Activated CD4-positive, CD25-positive, alpha-beta regulatory T cell treated with anti-CD3 and anti-CD28 coated beads, Interleukin-2, amount 50 U/mL, for 72 hours (primary cell): ENCODE data around the gene CAMKV.
A peak's percentile ranks its signal among the peaks of the same experiment; 100 is the strongest.
"Not testable (repeated sequence)": the region's sequence is repeated elsewhere in the genome, so short reads cannot be mapped to it uniquely, and the experiment has no call there.

Experiments used
- DNase-seq: peaks from one replicate; pipeline ENCODE4 v3.0.0; 2021

CAMKV gene, protein sequence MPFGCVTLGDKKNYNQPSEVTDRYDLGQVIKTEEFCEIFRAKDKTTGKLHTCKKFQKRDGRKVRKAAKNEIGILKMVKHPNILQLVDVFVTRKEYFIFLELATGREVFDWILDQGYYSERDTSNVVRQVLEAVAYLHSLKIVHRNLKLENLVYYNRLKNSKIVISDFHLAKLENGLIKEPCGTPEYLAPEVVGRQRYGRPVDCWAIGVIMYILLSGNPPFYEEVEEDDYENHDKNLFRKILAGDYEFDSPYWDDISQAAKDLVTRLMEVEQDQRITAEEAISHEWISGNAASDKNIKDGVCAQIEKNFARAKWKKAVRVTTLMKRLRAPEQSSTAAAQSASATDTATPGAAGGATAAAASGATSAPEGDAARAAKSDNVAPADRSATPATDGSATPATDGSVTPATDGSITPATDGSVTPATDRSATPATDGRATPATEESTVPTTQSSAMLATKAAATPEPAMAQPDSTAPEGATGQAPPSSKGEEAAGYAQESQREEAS

GRCh38 chr3:49869525-49870126, at the start of gene CAMKV:
Gene CAMKV, minus strand, starts transcription at chr3:49869906. Its CDS starts 7,518 bp downstream, at chr3:49862388.
- DNase-seq = no peak

GRCh38 chr3:49917806-49918590, 48.3 kb upstream of the CAMKV start:
- DNase-seq = not testable (repeated sequence)

DNA sequence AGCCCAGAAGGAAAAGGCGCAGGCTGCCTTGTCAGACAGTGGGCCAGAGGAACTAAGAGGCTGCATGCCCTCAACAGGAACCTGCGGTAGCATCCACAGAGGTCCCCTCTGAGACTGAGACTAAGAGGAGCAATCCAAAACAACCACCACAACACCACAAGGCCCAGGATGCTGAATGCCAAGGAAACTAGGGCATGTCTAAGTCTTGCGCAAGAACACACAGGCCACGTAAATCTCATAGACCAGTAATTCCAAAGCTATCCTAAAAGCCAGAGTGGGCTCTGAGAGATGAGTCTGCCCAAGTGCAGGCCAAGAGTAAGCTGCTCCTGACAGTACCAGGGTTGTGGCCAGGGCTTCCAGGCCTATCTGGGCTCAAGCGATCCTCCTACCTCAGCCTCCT, 47.0 kb upstream of the CAMKV start:
- DNase-seq = no peak

DNA sequence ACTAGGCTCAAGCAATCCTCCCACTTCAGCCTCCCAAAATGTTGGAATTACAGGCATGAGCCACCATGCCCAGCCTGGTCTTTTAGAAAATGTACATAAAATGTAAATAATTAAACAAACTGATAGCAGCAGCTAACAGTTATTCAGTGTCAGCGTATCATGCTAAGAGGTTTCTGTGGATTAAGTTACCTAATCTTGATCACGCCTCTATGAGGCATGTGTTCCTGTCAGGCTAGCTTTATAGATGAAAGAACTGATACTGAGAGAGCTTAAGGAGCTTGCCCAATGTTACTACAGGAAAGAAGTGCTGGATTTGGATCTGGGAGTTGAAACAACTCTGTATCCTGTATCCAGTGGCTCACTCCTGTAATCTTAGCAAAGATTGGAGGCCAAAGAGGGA, 45.2 kb upstream of the CAMKV start:
- DNase-seq = no peak

- DNase-seq = no peak
These were observed 43.2 kb upstream of the CAMKV start for GRCh38 chr3:49912881-49913281.

DNA sequence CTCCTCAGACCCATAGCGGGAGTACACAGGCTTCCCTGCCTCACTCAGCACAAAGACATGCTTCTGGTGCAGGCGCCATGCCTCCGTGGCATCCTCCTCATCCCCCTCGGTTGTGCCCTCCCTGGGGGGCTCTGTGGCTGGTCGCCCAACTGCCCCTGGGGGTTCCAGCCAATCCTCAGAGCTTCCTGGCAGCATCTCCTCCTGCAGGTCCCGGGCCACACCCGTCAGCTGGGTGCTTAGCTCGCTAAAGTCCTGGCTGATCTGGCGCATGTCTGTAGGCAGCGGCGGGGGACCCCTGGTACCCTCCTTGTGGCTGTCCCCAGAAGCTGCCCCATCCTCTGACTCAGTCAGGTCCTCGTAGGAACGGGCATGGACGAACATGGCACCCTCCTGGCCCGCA, 41.9 kb upstream of the CAMKV start:
- DNase-seq = no peak

DNA sequence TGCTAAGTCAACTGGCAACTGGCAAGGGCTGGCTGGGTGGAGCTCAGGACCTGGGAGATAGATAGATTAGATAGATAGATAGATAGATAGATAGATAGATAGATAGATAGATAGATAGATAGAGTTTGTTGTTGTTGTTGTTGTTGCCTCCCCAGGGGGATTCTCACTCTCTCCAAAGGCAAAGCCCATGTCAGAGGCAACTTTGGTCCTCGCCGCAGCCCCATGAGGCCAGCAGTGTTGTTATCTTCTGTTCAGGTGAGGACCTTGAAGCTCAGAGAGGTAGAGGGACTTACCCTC, 41.4 kb upstream of the CAMKV start:
- no peak for DNase-seq

DNA sequence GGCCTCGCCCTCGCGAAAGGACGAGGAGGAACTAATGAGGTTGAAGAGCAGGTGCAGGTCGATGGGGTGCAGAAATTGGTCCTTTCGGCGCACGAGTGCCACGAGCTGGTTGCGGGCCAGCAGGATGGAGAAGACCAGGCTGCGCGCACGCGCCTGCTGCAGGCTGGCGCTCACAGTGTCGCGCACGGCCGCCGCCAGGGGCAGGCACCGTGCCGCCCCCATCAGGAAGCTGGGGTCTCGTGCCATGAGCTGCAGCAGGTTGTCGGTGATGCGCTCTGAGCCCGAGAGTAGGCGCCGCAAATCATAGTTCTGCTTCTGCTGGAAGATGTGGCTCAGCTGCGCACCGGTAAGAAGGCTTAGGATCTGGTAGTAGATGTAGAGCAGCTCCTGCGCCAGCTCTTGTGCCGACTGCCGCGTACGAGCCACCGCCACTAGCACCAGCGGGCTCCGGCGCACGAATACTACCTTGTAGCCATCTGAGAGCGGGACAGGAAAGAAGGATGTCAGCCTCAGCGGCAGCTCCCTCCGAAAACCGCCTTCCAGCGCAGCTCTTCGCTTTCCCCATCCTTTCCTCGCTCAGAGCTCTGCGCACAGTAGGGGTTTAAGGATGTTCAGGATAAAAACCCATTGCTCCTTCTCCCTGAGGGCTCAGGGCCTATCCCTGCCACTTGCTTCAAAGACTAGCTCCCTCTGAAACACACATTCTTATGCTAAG, 40.9 kb upstream of the CAMKV start:
- DNase-seq = no peak

DNA sequence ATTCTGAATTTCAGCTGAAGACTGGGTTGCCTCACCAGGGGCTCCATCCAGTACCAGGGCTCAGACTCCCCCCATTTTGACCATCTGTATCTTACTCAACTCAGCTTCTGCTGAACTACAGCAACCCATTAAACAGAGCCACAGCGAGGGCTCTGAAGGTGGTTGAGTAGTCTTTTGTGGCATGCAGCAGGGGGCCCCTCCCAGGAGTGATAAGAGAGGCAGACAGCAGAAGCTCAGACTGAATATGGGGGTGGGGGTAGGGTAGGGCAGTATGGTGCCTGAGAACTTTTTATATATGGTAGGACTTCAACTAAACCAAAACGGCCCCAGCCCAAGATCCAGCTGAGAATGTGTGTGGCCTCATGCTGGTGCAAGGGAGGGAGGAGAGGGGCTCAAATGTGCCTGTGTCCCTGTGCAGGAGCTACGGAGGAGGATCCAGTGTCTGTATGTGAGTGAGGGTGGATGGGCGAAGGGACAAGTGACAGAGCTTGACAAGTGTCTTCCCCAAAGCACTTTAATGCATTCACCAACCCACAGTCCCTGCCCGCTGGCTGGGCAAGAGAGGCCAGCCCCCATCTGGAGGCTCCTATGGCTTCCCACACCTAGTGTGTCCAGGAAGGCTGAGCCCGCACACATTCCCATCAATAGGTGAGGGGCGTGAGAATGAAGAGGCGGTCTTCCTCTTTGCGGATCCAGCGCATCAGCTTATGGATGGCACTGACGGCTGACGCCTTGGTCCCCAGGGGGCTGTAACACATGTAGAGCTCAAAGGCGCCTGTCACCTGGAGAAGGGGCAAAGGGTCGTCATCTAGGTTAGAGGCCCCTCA, 38.9 kb upstream of the CAMKV start:
- DNase-seq = no peak

DNA sequence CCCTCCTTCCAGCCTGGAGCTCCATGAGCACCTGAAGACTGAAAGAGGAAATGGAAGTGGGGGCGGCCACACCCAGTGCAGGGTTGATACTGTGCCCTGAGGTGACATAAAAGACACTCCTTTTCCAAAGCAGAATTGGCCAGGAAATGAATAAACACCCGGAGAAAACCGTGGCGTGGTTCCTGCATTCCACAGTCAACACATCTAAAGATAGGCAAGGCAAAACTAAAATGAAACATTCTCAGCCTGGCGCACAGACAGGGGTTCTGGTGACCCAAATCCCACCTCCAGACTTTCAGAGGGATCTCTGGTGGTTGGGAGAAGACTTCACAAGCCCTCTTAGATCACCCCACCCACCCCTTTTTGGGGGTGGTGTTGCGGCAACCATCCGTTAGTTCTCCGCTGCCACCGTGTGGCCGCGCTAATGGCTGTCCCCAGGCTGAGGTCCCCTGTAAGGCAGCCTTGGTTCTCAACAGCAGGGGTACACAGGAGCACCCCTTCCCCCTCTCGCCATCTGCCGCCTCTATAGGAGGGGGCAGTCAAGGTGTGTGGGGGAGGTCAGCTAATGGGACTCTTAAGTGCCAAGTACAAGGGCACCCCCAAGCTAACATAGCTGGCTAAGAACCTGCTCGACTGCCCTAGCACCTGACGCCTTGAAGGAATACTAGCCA, 36.5 kb upstream of the CAMKV start:
- DNase-seq = peak; percentile 46

- DNase-seq = not testable (repeated sequence)
These were observed 34.7 kb upstream of the CAMKV start for GRCh38 chr3:49904448-49904847.

- peak; percentile 87 for DNase-seq
These were observed 34.0 kb upstream of the CAMKV start, which contains the start of gene MST1R for GRCh38 chr3:49903451-49904424. Gene MST1R, minus strand, starts transcription at chr3:49903873. Its CDS starts 264 bp downstream, at chr3:49903609.

GRCh38 chr3:49902511-49903345, 33.0 kb upstream of the CAMKV start:
- DNase-seq = no peak

GRCh38 chr3:49901366-49902339, 31.9 kb upstream of the CAMKV start:
- DNase-seq = no peak

DNA sequence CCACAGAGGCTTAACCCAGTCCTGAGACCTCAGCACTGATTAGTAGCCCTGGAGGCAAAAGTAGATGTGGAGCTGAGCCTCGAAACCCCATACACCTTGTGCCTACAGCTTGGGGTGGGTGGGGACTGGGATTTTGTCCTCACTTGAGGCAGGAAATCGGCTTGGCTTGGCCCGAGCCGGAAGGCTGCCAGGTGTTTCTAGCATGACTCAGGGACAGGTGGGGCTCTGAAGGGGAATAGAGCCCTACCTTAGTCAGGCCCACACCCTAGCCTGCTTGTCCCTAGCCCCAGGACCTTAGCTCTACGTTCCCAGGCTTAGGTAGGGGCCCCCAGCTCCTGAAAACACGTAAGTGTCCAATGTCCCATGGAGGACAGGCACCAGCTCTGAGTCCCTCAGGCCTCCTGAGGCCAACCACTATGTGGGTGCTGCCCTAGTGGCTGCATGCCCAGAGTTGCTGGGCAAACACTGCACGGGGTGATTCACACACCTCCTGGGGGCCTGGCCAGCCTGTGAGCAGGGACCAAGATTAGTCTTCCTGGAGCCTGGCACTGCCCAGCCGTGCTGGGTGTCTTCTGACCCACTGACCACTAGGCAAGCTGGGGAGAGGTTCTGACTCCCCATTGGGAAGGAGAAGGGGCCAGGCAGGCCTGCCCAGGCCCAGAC, 30.9 kb upstream of the CAMKV start:
- DNase-seq = no peak

DNA sequence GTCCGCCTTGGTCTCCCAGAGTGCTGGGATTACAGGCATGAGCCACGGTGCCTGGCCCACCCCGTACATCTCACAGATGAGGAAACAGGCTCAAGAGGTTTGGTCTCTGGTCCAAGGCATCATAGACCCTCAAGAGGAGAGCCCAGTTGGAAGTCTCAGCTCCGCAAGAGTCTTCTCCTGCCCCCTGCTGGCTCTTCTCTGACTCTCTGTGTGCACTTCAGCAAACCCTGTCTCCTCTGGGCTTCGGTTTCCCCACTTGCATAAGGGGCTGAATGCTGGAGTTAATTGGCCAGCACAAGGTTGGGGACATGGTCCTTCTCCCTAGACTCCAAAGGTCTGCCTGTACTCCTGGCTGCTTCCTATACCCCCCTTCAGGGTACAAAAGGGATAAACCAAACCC, 30.1 kb upstream of the CAMKV start:
- DNase-seq = no peak

DNA sequence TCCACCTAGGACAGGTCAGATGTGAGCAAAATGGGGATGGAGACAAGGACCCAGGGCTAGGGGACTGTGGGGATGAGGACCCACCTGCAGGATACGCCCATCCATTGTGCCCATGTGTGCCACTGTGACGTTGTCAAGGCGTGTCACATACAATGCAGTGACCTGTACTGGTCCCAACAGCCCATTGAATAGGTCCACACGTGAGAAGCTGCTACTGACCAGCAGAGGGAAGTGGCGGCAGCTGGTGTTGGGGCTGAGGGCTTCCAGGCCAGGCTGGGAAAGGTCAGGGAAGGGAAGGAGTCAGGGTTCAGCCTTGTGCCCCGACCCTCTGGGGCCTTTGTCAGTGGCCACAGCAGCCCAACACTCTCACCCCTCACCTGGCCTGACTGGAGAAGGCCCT, 29.3 kb upstream of the CAMKV start:
- DNase-seq = no peak
